HepG2 (cell line): ENCODE data around the gene MEPCE. TPM values are rescaled to one million over a fixed set of nuclear protein-coding genes. Genes with fewer than 3 reads are reported as not detected.

Experiments
- ARID5B ChIP-seq: IDR thresholded peaks from 2 replicates; pipeline ENCODE4 v1.4.0; 2020; ENCODE audit warnings: mild to moderate bottlenecking, missing genetic modification reagents
- ASH2L ChIP-seq: fragments of 300-600, 200-600 bp; sonication (generic); IDR thresholded peaks from 2 replicates; pipeline ENCODE4 v1.7.0; 2017; ENCODE audit warnings: low read depth, mild to moderate bottlenecking, moderate library complexity, mixed read lengths, low read length; ENCODE audit not compliant: insufficient read length
- BRD4 ChIP-seq: sonication (generic); formaldehyde crosslinking; IDR thresholded peaks from 2 replicates; pipeline ENCODE4 v1.4.0; 2020; ENCODE audit warnings: missing genetic modification reagents
- FOSL2 ChIP-seq: sonication (generic); formaldehyde crosslinking; IDR thresholded peaks from 2 replicates; pipeline ENCODE4 v1.4.0; 2020; ENCODE audit warnings: missing genetic modification reagents
- NCOA2 ChIP-seq: sonication (generic); formaldehyde crosslinking; IDR thresholded peaks from 2 replicates; pipeline ENCODE4 v1.8.0; 2022; ENCODE audit warnings: inconsistent platforms
- NFYB ChIP-seq: sonication (generic); formaldehyde crosslinking; IDR thresholded peaks from 2 replicates; pipeline ENCODE4 v1.4.0; 2020; ENCODE audit warnings: missing genetic modification reagents
- NR1H2 ChIP-seq: sonication (generic); formaldehyde crosslinking; IDR thresholded peaks from 2 replicates; pipeline ENCODE4 v1.8.1; 2022; ENCODE audit warnings: low read depth, missing genetic modification reagents, borderline replicate concordance
- POLR2AphosphoS5 ChIP-seq: IDR thresholded peaks from 2 replicates; pipeline ENCODE4 v1.6.1; 2012; ENCODE audit warnings: low read depth, low read length
- SAFB2 ChIP-seq: sonication (generic); formaldehyde crosslinking; IDR thresholded peaks from 2 replicates; pipeline ENCODE4 v1.5.1; 2020; ENCODE audit warnings: missing genetic modification reagents, low read depth, mild to moderate bottlenecking, borderline replicate concordance
- STAG1 ChIP-seq: sonication (generic); formaldehyde crosslinking; IDR thresholded peaks from 2 replicates; pipeline ENCODE4 v1.4.0; 2020; ENCODE audit warnings: missing genetic modification reagents
- THAP11 ChIP-seq: IDR thresholded peaks from 2 replicates; pipeline ENCODE4 v1.6.1; 2016; ENCODE audit warnings: missing biosample characterization, missing genetic modification reagents
- THAP9 ChIP-seq: sonication (generic); formaldehyde crosslinking; IDR thresholded peaks from 2 replicates; pipeline ENCODE4; 2020; ENCODE audit warnings: missing genetic modification reagents, mild to moderate bottlenecking, borderline replicate concordance
- ZBTB26 ChIP-seq: IDR thresholded peaks from 2 replicates; pipeline ENCODE4 v1.6.1; 2016; ENCODE audit warnings: missing compliant biosample characterization, missing genetic modification reagents, borderline replicate concordance
- polyA plus RNA-seq, 8 experiments: library from polyadenylated mRNA; depleted of rRNA in 3 of 8; stranded (reverse) in 7 of 8; unstranded in 1 of 8; fragments of >200 nt; fragmentation: Illumina TruSeq in 4 of 8; extraction: Trizol in 4 of 8; gene quantifications; 2 replicates each; pipeline versions ENCODE4 v1.2.1 to v1.2.3, GENCODE V29; 2011 to 2016; ENCODE audit warnings: low read depth in 4 of 8, missing spikeins in 1 of 8, mixed read lengths in 1 of 8; ENCODE audit not compliant: insufficient read depth in 1 of 8
- total RNA-seq, 5 experiments: library from RNA; depleted of rRNA; stranded (reverse); fragments of >200 nt; fragmentation: Illumina TruSeq; extraction: Trizol; gene quantifications; 2 replicates each; pipeline ENCODE4 v1.2.3, GENCODE V29; 2016; ENCODE audit warnings: low read depth in 1 of 5
- TF ChIP-seq, protein P1 (sequence below): sonication (generic); formaldehyde crosslinking; IDR thresholded peaks from 2 replicates; pipeline ENCODE4 v1.8.0; 2022; ENCODE audit warnings: mild to moderate bottlenecking, missing genetic modification reagents; ENCODE audit not compliant: insufficient replicate concordance
- TF ChIP-seq, protein P2 (sequence below): sonication (generic); formaldehyde crosslinking; IDR thresholded peaks from 2 replicates; pipeline ENCODE4 v1.5.1; 2020; ENCODE audit warnings: mild to moderate bottlenecking, missing genetic modification reagents, borderline replicate concordance

The MEPCE gene
- total and polyA plus RNA-seq, 2 of the 13 experiments (the other 11 are each of a cell fraction or from before 2014, with no cell fraction given): 12.3 to 26.0 TPM

DNA sequence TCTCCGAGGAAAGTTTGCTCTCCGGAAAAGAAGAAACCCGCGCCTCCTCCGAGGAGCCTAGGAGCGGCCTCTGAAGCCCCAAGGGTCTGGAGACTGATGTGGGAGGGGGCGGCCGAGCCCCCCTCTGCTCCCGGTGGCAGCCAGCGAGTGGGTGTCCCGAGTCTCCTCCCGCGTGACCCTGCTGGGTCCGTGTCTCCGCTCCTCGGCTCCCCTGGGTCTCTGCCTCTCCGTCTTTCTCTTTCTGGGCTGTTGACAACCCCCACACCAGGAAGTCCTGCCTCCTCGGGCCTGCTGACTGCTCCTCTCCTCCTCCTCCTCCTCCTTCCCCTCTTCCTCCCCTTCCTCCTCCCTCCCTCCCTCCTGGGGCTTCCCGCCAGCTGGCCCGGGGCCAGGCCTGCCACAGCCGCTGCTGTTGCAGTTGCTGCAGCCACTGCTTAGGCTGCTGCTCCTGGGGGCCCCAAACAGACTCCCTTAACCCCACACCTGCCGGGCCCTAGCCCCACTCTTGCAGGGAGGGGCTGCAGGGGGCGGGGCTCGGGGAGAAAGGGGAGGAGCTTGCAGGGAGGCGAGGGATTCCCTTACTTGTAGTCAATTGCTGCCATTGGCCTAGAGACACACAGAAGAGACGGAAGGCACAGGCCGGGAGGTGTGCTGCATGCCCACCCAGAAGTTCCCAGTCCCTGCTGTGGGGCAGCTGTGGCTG, 49.5 kb downstream of the MEPCE start, which contains the start of gene TSC22D4 (continued):
- TF ChIP-seq ZBTB26: no peak
- TF ChIP-seq, protein P1, sequence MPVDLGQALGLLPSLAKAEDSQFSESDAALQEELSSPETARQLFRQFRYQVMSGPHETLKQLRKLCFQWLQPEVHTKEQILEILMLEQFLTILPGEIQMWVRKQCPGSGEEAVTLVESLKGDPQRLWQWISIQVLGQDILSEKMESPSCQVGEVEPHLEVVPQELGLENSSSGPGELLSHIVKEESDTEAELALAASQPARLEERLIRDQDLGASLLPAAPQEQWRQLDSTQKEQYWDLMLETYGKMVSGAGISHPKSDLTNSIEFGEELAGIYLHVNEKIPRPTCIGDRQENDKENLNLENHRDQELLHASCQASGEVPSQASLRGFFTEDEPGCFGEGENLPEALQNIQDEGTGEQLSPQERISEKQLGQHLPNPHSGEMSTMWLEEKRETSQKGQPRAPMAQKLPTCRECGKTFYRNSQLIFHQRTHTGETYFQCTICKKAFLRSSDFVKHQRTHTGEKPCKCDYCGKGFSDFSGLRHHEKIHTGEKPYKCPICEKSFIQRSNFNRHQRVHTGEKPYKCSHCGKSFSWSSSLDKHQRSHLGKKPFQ: no peak
- TF ChIP-seq NCOA2 (CRISPR knock-in tag): no peak
- TF ChIP-seq NFYB (CRISPR knock-in tag): no peak
- TF ChIP-seq STAG1 (CRISPR knock-in tag): no peak
- TF ChIP-seq THAP9 (CRISPR knock-in tag): no peak
- peak; percentile 58; the same call in 1 of the 2 replicates for TF ChIP-seq POLR2AphosphoS5
- TF ChIP-seq ASH2L: peak; percentile 30
- TF ChIP-seq BRD4 (CRISPR knock-in tag): no peak
- TF ChIP-seq THAP11: no peak
- TF ChIP-seq ARID5B (CRISPR knock-in tag): peak; percentile 48; the same call in 1 of the 2 replicates
- peak; percentile 13; the same call in 1 of the 2 replicates for TF ChIP-seq FOSL2
- no peak for TF ChIP-seq NR1H2 (CRISPR knock-in tag)
- no peak for TF ChIP-seq SAFB2 (CRISPR knock-in tag)
- TF ChIP-seq, protein P2, sequence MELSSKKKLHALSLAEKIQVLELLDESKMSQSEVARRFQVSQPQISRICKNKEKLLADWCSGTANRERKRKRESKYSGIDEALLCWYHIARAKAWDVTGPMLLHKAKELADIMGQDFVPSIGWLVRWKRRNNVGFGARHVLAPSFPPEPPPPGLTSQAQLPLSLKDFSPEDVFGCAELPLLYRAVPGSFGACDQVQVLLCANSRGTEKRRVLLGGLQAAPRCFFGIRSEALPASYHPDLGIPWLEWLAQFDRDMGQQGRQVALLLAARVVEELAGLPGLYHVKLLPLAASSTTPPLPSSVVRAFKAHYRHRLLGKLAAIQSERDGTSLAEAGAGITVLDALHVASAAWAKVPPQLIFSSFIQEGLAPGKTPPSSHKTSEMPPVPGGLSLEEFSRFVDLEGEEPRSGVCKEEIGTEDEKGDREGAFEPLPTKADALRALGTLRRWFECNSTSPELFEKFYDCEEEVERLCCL (CRISPR knock-in tag): peak; percentile 28; the same call in 1 of the 2 replicates
